ENCODE results near the gene IGSF3.

The IGSF3 gene

DNA sequence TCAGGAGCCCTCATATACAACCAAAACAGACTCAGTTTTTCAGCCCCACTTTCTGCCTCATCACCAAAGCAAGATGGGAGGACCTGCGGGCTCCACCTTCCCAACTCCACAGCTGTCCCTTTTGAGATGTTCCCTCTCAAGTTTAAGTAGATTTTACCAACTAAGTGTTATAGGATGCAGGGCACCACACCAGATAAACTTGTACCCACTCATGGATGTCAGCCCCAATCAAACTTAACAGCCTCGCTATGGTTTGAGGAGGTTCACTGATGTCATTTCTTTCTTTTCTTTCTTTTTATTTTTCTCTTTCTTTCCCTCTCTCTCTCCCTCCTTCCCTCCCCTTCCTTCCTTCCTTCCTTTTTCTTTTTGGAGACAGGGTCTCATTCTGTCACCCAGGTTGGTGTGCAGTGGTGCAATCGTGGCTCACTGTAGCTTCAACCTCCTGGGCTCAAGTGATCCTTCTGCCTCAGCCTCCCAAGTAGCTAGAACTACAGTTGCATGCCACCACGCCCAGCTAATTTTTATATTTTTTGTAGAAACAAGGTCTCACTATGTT is 110.1 kb downstream of the IGSF3 start:
- H3K36me3 ChIP-seq (ENCODE audit: insufficient read depth, low read length) = no peaks in the 10 kb centered on the region
- DNase-seq (ENCODE audit: low read depth, low spot score) = no peak
- no peak overlapping the region for H3K9ac ChIP-seq (ENCODE audit: insufficient read length)

DNA sequence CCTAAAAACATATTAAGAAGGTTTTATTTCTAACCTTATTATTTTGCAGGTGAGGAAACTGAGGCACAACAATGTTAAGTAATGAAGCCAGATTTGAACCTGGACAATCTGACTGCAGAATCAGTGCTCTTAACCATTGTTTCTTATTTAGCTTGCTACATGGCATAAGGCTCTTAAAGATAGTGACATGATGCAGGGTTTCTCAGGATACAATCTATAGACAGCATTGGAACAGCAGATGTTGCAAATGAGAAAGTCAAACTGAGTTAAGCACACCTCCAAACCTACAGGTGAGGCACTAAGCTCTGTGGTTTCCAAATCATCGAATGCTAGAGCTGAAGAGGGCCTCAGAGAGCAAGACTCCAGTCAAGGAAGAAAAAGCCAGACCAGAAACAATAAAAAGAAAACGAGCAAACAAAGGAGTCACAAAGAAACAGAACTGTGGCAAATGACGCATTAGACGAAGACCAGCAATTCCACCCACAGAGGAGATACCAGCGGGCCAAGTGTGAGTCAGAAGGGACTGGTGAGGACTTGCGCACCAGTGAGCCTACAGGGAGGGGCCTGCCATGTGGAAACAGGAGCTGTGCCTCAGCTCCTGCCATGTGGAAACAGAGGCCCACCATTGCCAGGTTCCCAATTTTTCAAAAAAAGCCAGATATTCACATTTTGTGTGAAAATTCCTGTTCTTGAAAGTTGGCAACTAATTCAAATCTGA is 111.1 kb downstream of the IGSF3 start:
- no peak for DNase-seq (ENCODE audit: low read depth, low spot score)
- TF ChIP-seq POLR2AphosphoS5 (IDR thresholded peaks at IDR 0.05; ENCODE audit: borderline replicate concordance, low read depth, low read length) (no peak), FOXP2 (optimal IDR thresholded peaks at IDR 0.05; ENCODE audit: control extremely low read depth, extremely low read length, insufficient read depth) (no peak), EZH2 (IDR thresholded peaks at IDR 0.05) (no peak)
- no peaks in the 10 kb centered on the region for H3K9me3 ChIP-seq (ENCODE audit: low read depth, low read length)
- no peak overlapping the region for H3K9ac ChIP-seq (ENCODE audit: insufficient read length)
- no peak overlapping the region for H3K27ac ChIP-seq
- H3K4me3 ChIP-seq = no peak overlapping the region
- no peaks in the 10 kb centered on the region for H3K36me3 ChIP-seq (ENCODE audit: insufficient read depth, low read length)

More for the DNA sequence above, 110.1 kb downstream of the IGSF3 start:
- H3K4me3 ChIP-seq = no peak overlapping the region
- no peak overlapping the region for H3K27ac ChIP-seq
- no peak for TF ChIP-seq POLR2AphosphoS5 (IDR thresholded peaks at IDR 0.05; ENCODE audit: borderline replicate concordance, low read depth, low read length)
- no peak for TF ChIP-seq FOXP2 (optimal IDR thresholded peaks at IDR 0.05; ENCODE audit: control extremely low read depth, extremely low read length, insufficient read depth)
- no peak for TF ChIP-seq EZH2 (IDR thresholded peaks at IDR 0.05)
- H3K9me3 ChIP-seq (ENCODE audit: low read depth, low read length) = no peaks in the 10 kb centered on the region

DNA sequence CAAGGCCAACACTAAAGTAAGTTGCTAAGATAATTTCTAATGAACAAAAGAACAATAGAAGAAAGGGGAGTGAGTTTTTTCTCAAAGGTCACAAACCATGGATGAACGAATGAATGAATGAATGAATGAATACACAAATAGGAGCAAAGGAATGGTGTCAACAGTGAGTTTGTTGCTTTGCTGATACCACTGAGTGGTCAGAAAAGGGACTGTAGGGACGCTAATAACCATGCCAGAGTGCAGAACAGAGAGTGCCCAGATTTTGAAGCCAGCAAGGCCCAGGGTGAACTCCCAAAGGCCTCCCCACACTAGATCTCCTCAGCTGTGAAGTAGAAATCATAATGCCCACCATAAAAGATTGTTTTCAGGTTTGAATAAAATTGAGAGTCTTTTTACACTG is 112.6 kb downstream of the IGSF3 start:
- Histone ChIP-seq H3K9me3 (ENCODE audit: low read depth, low read length) (no peaks in the 10 kb centered on the region), H3K4me3 (no peak overlapping the region), H3K9ac (ENCODE audit: insufficient read length) (no peak overlapping the region), H3K27ac (no peak overlapping the region), H3K36me3 (ENCODE audit: insufficient read depth, low read length) (no peaks in the 10 kb centered on the region)
- DNase-seq (ENCODE audit: low read depth, low spot score) = no peak
- no peak for TF ChIP-seq FOXP2 (optimal IDR thresholded peaks at IDR 0.05; ENCODE audit: control extremely low read depth, extremely low read length, insufficient read depth)

DNA sequence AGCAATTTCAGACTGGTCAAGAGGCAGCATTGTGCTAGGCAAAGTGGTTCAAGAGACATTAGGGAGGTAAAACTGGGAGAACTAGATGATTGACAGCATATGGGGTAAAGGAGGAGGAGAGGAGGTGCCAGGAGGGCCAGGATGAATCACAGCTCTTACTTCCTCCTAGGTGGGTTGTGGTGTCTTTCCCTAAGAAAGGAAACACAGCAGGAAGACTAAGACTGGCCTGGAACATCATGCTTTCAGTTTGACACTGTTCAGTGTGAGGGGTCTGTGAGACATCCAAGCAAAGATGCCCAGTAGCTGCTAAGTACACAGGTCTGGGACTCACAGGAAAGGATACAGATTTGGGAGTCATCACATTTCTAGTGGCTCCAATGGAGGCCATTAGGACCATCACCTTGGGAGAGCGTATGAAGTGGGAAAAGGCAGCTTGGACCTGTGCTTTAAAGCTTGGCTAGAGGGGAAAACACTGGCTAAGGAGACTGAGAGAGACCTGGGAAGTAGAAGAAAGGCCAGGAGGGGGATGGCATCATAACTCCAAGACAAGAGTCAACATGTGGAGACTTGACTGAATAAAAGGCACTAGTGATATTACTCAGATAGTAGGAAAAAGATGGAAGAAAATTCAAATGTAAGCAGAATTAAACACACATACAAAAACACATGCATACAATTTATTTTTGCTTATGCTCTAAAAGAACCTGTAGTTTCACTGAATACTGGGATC is 114.0 kb downstream of the IGSF3 start:
- Histone ChIP-seq H3K9me3 (ENCODE audit: low read depth, low read length) (no peaks in the 10 kb centered on the region), H3K27ac (no peak overlapping the region), H3K9ac (ENCODE audit: insufficient read length) (no peak overlapping the region), H3K36me3 (ENCODE audit: insufficient read depth, low read length) (no peaks in the 10 kb centered on the region), H3K4me3 (no peak overlapping the region)
- no peak for DNase-seq (ENCODE audit: low read depth, low spot score)
- TF ChIP-seq FOXP2 (optimal IDR thresholded peaks at IDR 0.05; ENCODE audit: control extremely low read depth, extremely low read length, insufficient read depth) (no peak), EZH2 (IDR thresholded peaks at IDR 0.05) (no peak), POLR2AphosphoS5 (IDR thresholded peaks at IDR 0.05; ENCODE audit: borderline replicate concordance, low read depth, low read length) (no peak)

DNA sequence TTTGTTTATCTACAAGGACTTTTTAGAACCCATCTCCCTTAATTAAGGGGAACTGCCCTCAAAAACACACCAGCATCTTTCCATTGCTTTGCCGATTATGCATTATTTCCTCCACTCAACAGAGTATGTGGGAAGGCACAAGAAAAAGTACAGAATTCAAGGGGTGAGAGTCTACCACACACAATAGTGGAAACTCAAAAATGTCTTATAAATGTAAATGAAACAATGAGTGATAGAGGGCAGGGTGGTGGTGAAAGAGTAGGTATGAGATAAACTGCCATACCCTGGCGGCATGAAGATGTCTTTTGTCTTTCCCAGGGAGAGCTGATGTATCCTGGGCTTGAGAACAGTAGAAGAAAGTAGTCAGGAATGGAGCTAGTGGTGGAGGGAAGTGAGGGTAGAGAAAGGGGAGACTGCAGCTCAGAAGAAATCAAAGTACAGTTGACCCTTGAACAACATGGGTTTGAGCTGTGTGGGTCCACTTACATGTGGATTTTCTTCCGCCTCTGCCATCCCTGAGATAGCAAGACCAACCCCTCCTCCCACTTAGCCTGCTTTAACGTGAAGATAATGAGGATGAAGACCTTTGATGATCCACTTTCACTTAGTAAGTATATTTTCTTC is 121.1 kb downstream of the IGSF3 start:
- Histone ChIP-seq H3K27ac (no peak overlapping the region), H3K9me3 (ENCODE audit: low read depth, low read length) (no peaks in the 10 kb centered on the region), H3K9ac (ENCODE audit: insufficient read length) (no peak overlapping the region), H3K36me3 (ENCODE audit: insufficient read depth, low read length) (peaks cover 3% of the 10 kb centered on the region; the same call in 1 of the 2 replicates), H3K4me3 (no peak overlapping the region)
- no peak for TF ChIP-seq FOXP2 (optimal IDR thresholded peaks at IDR 0.05; ENCODE audit: control extremely low read depth, extremely low read length, insufficient read depth)
- TF ChIP-seq EZH2 (IDR thresholded peaks at IDR 0.05) = no peak
- TF ChIP-seq POLR2AphosphoS5 (IDR thresholded peaks at IDR 0.05; ENCODE audit: borderline replicate concordance, low read depth, low read length) = no peak
- no peak for DNase-seq (ENCODE audit: low read depth, low spot score)

DNA sequence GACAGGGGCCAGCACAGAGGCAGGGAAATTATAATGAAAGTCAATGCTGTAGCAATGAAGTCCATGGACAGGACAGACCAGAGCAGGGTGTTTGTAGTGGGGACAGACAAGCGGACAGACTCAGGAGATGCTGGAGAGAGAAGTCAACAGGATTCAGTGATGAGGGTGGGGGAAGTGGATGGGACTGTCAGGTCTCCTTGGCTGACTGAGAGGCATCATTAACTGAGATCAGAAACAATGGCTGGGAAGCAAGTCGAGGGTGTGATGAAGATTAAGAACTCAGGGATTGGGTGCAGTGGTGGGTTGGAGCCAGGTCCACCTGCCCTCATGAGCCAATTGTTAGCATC is 122.2 kb downstream of the IGSF3 start:
- Histone ChIP-seq H3K9me3 (ENCODE audit: low read depth, low read length) (no peaks in the 10 kb centered on the region), H3K4me3 (no peak overlapping the region), H3K9ac (ENCODE audit: insufficient read length) (no peak overlapping the region), H3K36me3 (ENCODE audit: insufficient read depth, low read length) (peaks cover 3% of the 10 kb centered on the region; the same call in 1 of the 2 replicates), H3K27ac (no peak overlapping the region)
- no peak for DNase-seq (ENCODE audit: low read depth, low spot score)
- TF ChIP-seq FOXP2 (optimal IDR thresholded peaks at IDR 0.05; ENCODE audit: control extremely low read depth, extremely low read length, insufficient read depth) (no peak), POLR2AphosphoS5 (IDR thresholded peaks at IDR 0.05; ENCODE audit: borderline replicate concordance, low read depth, low read length) (no peak), EZH2 (IDR thresholded peaks at IDR 0.05) (no peak)

DNA sequence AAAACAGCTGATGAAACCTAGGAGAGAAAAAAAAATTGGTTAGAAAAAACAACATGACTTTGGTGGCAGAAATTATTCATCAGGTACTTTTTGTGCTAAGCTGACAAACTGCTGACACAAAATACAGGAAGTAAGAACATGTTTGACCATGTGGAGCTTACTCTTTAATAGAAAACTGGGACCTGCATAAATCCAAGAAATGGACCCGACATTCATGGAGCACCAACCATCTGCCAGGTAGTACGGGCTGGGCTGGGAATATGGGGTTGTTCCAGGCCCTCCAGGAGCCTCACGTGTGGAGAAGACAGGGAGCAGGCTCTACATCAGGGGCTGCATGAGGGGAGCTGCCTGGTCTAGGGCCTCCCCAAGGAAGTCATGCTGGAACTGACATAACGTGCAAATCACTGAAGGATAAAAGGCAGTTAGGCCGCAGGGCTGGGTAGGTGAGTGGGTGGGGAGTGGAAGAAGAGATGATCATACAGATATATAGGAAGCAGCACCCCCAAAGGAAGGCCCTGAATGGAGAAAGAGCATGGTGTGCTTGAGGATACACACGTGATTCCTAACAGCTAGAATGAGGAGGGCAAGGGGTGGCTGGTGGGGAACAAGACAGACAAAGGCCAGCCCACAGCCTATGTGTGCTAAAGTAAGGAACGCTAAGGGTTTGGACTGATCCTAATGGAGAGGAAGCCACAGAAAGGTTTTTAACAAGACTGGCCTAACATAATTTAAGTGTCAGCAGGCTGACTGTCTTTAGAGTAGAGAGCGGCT is 122.8 kb downstream of the IGSF3 start:
- TF ChIP-seq EZH2 (IDR thresholded peaks at IDR 0.05) (no peak), POLR2AphosphoS5 (IDR thresholded peaks at IDR 0.05; ENCODE audit: borderline replicate concordance, low read depth, low read length) (no peak), FOXP2 (optimal IDR thresholded peaks at IDR 0.05; ENCODE audit: control extremely low read depth, extremely low read length, insufficient read depth) (no peak)
- Histone ChIP-seq H3K9me3 (ENCODE audit: low read depth, low read length) (no peaks in the 10 kb centered on the region), H3K27ac (no peak overlapping the region), H3K4me3 (no peak overlapping the region), H3K9ac (ENCODE audit: insufficient read length) (no peak overlapping the region), H3K36me3 (ENCODE audit: insufficient read depth, low read length) (peaks cover 3% of the 10 kb centered on the region; the same call in 1 of the 2 replicates)
- DNase-seq (ENCODE audit: low read depth, low spot score) = no peak
